Epithelial cell of esophagus (primary cell): Measurements from ENCODE around the gene MXRA7.
A peak's percentile ranks its signal among the peaks of the same experiment; 100 is the strongest.

Experiments used
- DNase-seq: peaks from one replicate; pipeline ENCODE4 v3.0.0; 2010; ENCODE audit warnings: low read depth
- H3K4me3 ChIP-seq: 2 replicates; pipeline ENCODE4 v1.5.1; 2011; ENCODE audit warnings: mild to moderate bottlenecking, low read length, control low read depth
- TF ChIP-seq, protein P1 (sequence below): IDR thresholded peaks from 2 replicates; pipeline ENCODE4 v1.5.1; 2011; ENCODE audit warnings: low read depth, mild to moderate bottlenecking, low read length, control low read depth, inconsistent platforms; ENCODE audit not compliant: insufficient read depth; ENCODE audit errors: missing control alignments

Gene MXRA7

DNA sequence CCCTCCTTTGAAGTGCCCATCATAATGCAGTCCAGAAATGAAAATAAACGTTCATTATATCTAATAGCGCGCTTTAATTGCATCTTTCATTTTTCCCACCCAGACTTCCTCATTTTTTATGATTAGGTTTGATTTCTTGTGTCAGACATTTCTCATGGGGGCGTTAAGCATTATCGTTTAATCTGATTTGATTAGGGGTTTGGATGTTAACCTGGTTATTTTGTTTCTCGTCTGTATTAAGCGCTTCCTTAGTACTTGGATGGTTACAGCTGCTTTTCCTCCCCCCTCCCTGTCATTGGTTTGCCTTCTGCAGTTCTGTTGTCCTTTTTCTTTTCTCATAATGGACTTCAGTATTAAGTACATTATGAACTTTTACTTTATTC, 27.7 kb upstream of the MXRA7 start:
- peak overlapping the region; percentile 94 for H3K4me3 ChIP-seq
- TF ChIP-seq, protein P1, sequence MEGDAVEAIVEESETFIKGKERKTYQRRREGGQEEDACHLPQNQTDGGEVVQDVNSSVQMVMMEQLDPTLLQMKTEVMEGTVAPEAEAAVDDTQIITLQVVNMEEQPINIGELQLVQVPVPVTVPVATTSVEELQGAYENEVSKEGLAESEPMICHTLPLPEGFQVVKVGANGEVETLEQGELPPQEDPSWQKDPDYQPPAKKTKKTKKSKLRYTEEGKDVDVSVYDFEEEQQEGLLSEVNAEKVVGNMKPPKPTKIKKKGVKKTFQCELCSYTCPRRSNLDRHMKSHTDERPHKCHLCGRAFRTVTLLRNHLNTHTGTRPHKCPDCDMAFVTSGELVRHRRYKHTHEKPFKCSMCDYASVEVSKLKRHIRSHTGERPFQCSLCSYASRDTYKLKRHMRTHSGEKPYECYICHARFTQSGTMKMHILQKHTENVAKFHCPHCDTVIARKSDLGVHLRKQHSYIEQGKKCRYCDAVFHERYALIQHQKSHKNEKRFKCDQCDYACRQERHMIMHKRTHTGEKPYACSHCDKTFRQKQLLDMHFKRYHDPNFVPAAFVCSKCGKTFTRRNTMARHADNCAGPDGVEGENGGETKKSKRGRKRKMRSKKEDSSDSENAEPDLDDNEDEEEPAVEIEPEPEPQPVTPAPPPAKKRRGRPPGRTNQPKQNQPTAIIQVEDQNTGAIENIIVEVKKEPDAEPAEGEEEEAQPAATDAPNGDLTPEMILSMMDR = no peak
- DNase-seq = no peak

DNA sequence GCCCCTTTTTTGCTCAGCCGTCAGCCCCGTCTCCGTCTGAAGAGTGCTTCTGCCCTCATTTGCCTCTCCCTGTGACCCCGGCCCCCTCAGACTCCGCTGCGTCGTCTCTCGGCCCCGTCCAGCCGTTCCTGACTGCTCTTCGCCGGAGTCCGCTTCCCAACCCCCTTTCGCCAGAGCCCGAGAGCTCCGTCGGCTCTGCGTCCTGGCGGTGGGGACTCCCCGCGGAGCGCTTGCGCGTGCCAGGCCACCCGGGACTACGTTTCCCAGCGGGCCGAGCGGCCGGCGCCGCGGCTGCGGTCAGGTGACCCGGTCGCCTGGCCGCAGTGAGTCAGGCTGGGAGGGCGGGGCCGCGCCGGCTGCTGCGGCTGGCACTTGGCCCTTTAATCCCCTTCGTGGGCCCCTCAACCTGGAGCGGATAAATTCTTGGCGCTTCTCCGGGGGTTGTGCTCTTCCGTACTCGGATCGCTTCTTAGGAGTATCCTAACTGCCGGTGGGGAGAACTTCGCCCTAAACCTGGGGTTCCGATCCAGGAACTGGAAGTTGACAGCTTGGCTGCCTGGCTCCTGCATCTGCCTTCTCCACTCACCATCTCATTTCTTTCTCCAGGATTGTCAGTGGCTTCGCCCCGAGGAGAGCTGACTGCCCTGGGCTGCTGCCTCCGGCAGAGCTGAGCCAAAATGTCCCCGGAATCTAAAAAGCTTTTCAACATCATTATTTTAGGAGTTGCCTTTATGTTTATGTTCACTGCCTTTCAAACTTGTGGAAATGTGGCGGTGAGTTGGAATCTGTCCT, 27.1 kb upstream of the MXRA7 start, which contains the start of gene MFSD11:
TSS of gene MFSD11 (plus strand) at position 444 of the 792 bp plus-strand sequence. CDS start at position 678, 234 bp downstream.
- DNase-seq = peak; percentile 95
- TF ChIP-seq, protein P1 = no peak
- peak within 1 kb of the TSS; percentile 94 for H3K4me3 ChIP-seq

DNA sequence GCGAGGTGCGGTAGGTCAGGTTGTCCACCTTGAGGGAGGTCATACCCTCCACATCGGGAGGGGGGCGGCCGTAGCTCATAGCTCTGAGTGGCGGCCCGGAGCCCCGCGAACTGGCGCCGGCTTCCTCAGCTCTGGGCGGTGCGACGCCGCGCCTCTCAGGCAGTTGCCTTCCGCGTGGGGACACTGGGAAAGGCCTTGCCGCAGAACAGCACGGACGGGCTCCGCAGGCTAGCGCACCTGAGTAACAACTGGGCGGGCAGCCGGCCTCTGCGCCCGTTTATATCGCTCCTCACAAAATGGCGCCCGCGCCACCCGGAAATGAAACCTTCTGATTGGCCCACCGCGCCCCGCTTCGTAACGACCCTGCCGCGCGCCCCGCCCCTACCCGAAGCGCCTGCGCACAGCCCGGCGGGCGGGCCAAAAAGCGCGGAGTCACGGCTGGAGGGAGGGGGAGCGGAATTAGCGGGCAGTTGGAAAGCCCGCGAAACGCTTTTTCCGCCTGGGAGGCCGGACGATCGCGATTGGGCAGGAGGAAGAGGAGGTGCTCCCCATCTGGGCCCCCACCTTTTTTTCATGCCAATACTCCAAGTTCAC, 26.4 kb upstream of the MXRA7 start, which contains the start of gene SRSF2:
TSS of gene SRSF2 (minus strand) at position 250 of the 594 bp plus-strand sequence. CDS start at position 79, 171 bp downstream.
- peak; percentile 99 for DNase-seq
- peak within 1 kb of the TSS; percentile 94 for H3K4me3 ChIP-seq
- TF ChIP-seq, protein P1 = no peak

DNA sequence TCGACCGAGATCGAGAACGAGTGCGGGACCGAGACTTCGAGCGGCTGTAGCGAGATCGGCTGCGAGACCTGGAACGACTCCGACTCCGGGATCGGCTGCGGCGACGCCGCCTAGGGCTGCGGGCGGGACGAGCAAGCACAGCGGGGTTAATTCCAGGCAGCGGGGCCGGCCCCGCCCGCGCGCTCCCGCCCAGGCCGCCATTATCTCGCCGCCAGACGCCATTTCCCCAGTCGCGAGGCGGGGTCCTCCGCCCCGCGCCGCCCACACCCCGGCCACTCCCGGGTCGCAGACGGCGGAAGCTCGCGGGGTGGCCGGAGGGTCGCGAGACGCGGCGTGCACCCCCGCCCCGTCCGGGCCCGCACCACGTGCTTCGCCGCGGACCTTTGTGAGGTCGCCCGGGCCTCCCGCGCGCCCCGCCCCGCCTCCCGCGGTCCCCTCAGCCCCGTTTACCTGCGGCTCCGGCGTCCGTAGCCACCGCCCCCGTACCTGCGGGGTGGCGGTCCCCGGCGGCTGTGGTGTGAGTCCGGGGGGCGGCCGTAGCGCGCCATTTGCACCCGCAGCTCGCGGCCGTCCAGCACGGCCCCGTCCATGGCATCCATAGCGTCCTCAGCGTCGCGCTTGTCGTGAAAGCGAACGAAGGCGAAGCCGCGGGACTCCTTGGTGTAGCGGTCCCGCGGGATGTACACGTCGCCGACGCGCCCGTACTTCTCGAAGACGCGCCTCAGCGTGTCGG, 25.8 kb upstream of the MXRA7 start:
- DNase-seq = peak; percentile 68
- TF ChIP-seq, protein P1 = peak; percentile 17
- H3K4me3 ChIP-seq = peak overlapping the region; percentile 91

DNA sequence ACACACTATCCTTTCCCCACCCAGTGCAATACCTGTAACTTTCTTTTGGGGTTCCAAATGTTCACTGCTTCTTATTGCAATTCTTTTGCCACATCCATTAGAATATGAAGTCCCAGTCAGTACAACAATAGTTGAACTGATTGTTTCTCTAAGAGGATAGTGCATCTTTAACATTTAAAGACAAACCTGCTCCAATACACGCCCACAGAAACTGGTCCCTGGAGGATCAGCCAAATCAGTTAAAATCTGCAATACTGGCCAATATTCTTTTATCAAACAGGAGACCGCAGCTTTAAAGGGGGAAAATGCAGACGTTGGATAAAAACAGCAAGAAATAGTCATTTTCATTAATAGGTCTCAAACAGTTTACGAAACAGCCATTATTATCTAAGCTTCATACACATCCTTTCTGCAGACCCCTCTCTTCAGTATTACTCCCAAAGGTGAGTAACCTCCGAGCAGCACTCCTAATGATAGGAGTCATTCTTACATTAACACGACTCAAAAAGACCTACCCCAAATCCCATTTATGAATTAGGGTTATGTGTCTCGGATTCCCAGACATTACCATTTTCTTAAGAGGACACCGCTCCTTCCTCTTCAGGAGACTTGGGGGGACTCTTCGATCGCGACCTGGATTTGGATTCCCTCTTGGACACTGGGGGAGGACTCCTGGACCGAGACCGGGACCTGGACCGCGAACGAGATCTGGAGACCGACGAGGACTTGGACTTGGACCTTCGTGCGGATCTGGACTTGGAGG, 25.0 kb upstream of the MXRA7 start:
- no peak for DNase-seq
- TF ChIP-seq, protein P1 = no peak

DNA sequence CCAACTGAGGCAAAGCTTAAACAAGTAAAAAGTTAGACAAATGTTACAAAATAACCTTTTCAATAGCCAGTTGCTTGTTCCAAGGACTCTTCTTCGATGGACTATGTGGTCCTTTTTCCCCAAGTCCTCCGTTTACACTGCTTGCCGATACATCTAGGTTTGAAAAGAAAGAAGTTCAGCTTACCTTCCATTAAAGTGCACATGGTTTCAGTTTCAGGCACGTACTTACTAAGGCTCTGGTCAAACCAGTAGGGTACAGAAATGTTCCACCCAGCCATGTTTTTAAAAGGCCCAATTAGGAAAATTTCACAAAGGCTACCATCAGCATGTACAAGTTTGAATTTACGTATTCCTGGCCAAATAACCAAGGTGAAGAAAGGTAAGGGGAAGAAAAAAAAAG, 24.2 kb upstream of the MXRA7 start:
- TF ChIP-seq, protein P1 = no peak
- H3K4me3 ChIP-seq = peak overlapping the region; percentile 91
- peak; percentile 50 for DNase-seq

More for the DNA sequence above, 25.0 kb upstream of the MXRA7 start:
- peak overlapping the region; percentile 91 for H3K4me3 ChIP-seq
